ENCODE measurements around the gene ISY1.

The ISY1 gene

GRCh38 chr3:129081503-129081902, 79.4 kb downstream of the ISY1 start:
- no peak overlapping the region for H3K4me3 ChIP-seq (ENCODE audit: insufficient read length, low read depth)
- DNase-seq (ENCODE audit: low read depth, low spot score) = no peak
- no peaks in the 10 kb centered on the region for H3K36me3 ChIP-seq (ENCODE audit: insufficient read depth, insufficient read length, low read length)
- no peak for TF ChIP-seq YY1 (IDR thresholded peaks at IDR 0.05; ENCODE audit: insufficient read depth, insufficient read length)
- no peak for TF ChIP-seq ZNF274 (IDR thresholded peaks at IDR 0.05; ENCODE audit: low read depth, low read length)
- TF ChIP-seq SUZ12 (IDR thresholded peaks at IDR 0.05; ENCODE audit: extremely low read depth, insufficient read depth, insufficient read length) = no peak
- H3K4me1 ChIP-seq (ENCODE audit: insufficient read depth, insufficient read length) = no peaks in the 10 kb centered on the region
- H3K9ac ChIP-seq (ENCODE audit: insufficient read length, low read depth) = no peak overlapping the region
- H3K9me3 ChIP-seq (ENCODE audit: insufficient read depth, low read length) = no peaks in the 10 kb centered on the region
- H3K27me3 ChIP-seq (ENCODE audit: insufficient read depth, insufficient read length) = no peaks in the 10 kb centered on the region

GRCh38 chr3:129078510-129078909, 82.4 kb downstream of the ISY1 start:
- Histone ChIP-seq H3K4me3 (ENCODE audit: insufficient read length, low read depth) (no peak overlapping the region), H3K4me1 (ENCODE audit: insufficient read depth, insufficient read length) (no peaks in the 10 kb centered on the region), H3K9me3 (ENCODE audit: insufficient read depth, low read length) (0 out of 2 replicates have a peak, but pooled peaks cover 3% of the 10 kb centered on the region), H3K9ac (ENCODE audit: insufficient read length, low read depth) (no peak overlapping the region), H3K36me3 (ENCODE audit: insufficient read depth, insufficient read length, low read length) (no peaks in the 10 kb centered on the region), H3K27me3 (ENCODE audit: insufficient read depth, insufficient read length) (no peaks in the 10 kb centered on the region)
- no peak for DNase-seq (ENCODE audit: low read depth, low spot score)
- TF ChIP-seq SUZ12 (IDR thresholded peaks at IDR 0.05; ENCODE audit: extremely low read depth, insufficient read depth, insufficient read length) = no peak
- no peak for TF ChIP-seq ZNF274 (IDR thresholded peaks at IDR 0.05; ENCODE audit: low read depth, low read length)
- TF ChIP-seq YY1 (IDR thresholded peaks at IDR 0.05; ENCODE audit: insufficient read depth, insufficient read length) = no peak
